ENCODE data around the gene MTHFSD.

MTHFSD gene

DNA sequence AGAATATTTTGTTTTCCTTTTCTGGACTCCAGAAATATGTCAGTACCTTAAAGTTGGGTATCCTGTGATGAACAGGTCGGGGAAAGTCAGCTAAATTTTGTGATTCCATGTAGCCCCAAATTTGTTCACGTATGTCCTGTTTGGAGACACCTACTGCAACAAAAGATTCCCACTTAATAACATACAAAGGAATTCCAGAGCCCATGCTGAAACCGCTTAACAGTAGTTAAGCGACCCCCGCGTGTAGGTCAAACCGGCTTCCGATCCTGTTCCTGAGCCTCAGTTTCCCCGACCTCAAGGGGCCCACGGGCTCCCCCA is 477 bp downstream of the MTHFSD start:
- peak overlapping the region; percentile 51 for H3K27ac ChIP-seq

GRCh38 chr16:86553356-86553755 is 1.7 kb downstream of the MTHFSD start:
- TF ChIP-seq ZFX (IDR thresholded peaks at IDR 0.05; ENCODE audit: borderline replicate concordance): no peak
- TF ChIP-seq, protein P1, sequence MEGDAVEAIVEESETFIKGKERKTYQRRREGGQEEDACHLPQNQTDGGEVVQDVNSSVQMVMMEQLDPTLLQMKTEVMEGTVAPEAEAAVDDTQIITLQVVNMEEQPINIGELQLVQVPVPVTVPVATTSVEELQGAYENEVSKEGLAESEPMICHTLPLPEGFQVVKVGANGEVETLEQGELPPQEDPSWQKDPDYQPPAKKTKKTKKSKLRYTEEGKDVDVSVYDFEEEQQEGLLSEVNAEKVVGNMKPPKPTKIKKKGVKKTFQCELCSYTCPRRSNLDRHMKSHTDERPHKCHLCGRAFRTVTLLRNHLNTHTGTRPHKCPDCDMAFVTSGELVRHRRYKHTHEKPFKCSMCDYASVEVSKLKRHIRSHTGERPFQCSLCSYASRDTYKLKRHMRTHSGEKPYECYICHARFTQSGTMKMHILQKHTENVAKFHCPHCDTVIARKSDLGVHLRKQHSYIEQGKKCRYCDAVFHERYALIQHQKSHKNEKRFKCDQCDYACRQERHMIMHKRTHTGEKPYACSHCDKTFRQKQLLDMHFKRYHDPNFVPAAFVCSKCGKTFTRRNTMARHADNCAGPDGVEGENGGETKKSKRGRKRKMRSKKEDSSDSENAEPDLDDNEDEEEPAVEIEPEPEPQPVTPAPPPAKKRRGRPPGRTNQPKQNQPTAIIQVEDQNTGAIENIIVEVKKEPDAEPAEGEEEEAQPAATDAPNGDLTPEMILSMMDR (IDR thresholded peaks at IDR 0.05): no peak
- no peak overlapping the region for H3K27ac ChIP-seq

More for the DNA sequence above, 477 bp downstream of the MTHFSD start:
- TF ChIP-seq ZFX (IDR thresholded peaks at IDR 0.05; ENCODE audit: borderline replicate concordance): no peak
- TF ChIP-seq, protein P1 (IDR thresholded peaks at IDR 0.05): no peak

DNA sequence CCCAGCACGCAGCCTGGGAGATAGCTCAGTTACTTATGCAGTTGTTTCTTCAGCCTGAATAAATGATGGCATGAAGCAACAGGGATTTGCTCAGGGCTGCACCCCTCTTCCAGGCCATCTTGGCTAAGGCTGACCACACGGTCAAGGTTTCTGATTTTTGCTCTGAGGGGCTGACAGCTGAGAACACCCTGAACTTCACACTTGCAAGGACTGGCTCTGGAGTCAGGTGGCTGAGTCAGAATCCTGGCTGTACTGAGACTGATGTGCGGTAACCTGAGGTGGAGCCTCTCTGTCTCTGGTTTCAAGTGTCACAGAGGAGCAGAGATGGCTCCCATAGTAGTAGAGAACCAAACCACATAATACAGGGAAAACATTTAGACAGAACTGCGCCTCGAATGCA is 4.8 kb downstream of the MTHFSD start:
- no peak overlapping the region for H3K27ac ChIP-seq
- TF ChIP-seq ZFX (IDR thresholded peaks at IDR 0.05; ENCODE audit: borderline replicate concordance): no peak
- TF ChIP-seq, protein P1 (IDR thresholded peaks at IDR 0.05): no peak

DNA sequence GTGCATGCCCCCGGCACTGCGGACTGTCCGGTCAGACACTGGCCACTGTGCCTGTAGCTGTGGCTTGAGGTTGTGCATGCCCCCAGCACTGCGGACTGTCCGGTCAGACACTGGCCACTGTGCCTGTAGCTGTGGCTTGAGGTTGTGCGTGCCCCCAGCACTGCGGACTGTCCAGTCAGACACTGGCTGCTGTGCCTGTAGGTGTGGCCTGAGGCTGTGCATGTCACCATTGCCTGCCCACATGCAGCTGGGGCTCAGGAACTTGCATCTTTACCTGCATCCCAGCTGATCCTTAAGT is 5.2 kb downstream of the MTHFSD start:
- no peak overlapping the region for H3K27ac ChIP-seq
- TF ChIP-seq, protein P1 (IDR thresholded peaks at IDR 0.05): no peak
- TF ChIP-seq ZFX (IDR thresholded peaks at IDR 0.05; ENCODE audit: borderline replicate concordance): no peak

- TF ChIP-seq, protein P1 (IDR thresholded peaks at IDR 0.05): no peak
- no peak for TF ChIP-seq ZFX (IDR thresholded peaks at IDR 0.05; ENCODE audit: borderline replicate concordance)
- H3K27ac ChIP-seq: no peak overlapping the region
These were observed 5.8 kb downstream of the MTHFSD start for GRCh38 chr16:86549076-86549892.

GRCh38 chr16:86547286-86547685 is 7.7 kb downstream of the MTHFSD start:
- no peak overlapping the region for H3K27ac ChIP-seq
- no peak for TF ChIP-seq ZFX (IDR thresholded peaks at IDR 0.05; ENCODE audit: borderline replicate concordance)
- TF ChIP-seq, protein P1 (IDR thresholded peaks at IDR 0.05): no peak

- no peak overlapping the region for H3K27ac ChIP-seq
- TF ChIP-seq, protein P1 (IDR thresholded peaks at IDR 0.05): no peak
- no peak for TF ChIP-seq ZFX (IDR thresholded peaks at IDR 0.05; ENCODE audit: borderline replicate concordance)
These were observed 8.4 kb downstream of the MTHFSD start for GRCh38 chr16:86546638-86547013.

Measured in 22Rv1 (cell line).